HCT116 (cell line): Measurements from ENCODE around the gene VPS26A. TPM values are rescaled to one million over a fixed set of nuclear protein-coding genes. Genes with fewer than 3 reads are reported as not detected.

ENCODE experiments used
- ATAC-seq: fragments of 200-7000 bp; cut with Tn5 transposase; 2 replicates; pipeline ENCODE4 v1.9.1; 2020; ENCODE audit warnings: mild to moderate bottlenecking, moderate library complexity
- BruUV-seq: library from RNA; stranded (reverse); fragments of 400-500 nt; replicated peaks from 2 replicates; lab custom pipeline; 2021; lab: Mats Ljungman, UMichigan
- CTCF ChIA-PET: fragments of 300-600 bp; sonication (Branson Sonifier 250); formaldehyde crosslinking; loops from one replicate; lab custom pipeline; 2021; ENCODE audit warnings: antibody characterized with exemption; lab: Charles Lee
- POLR2A ChIA-PET: fragments of 300-600, 350-600 bp; sonication (Branson Sonifier 250); formaldehyde crosslinking; loops from one replicate; lab custom pipeline; 2021; ENCODE audit warnings: antibody characterized with exemption; lab: Charles Lee
- RAD21 ChIA-PET, 2 experiments: fragments of 300-600 bp; sonication (Branson Sonifier 250); formaldehyde crosslinking; loops; one replicate each; lab custom pipeline; 2023; ENCODE audit warnings: low total read pairs in 2 of 2; ENCODE audit not compliant: uncharacterized antibody in 2 of 2, unreplicated experiment in 2 of 2, low non-redundant PET in 1 of 2; lab: Charles Lee
- DNase-seq: peaks from one replicate; pipeline ENCODE4 v3.0.0-alpha.2; 2010; ENCODE audit warnings: low read depth, low spot score
- H2AFZ ChIP-seq: fragments of 200-600 bp; shearing (Covaris generic), sonication (generic); 2 replicates; pipeline ENCODE4 v1.6.1; 2017; ENCODE audit warnings: low read depth, mixed run types, mixed read lengths, antibody characterized with exemption, low read length; ENCODE audit not compliant: poor library complexity, severe bottlenecking
- H3K27ac ChIP-seq: 2 replicates; pipeline ENCODE4 v1.5.1; 2012; ENCODE audit warnings: low read depth, low read length
- H3K27me3 ChIP-seq: fragments of 200-600 bp; sonication (generic); 2 replicates; pipeline ENCODE4 v1.6.1; 2016; ENCODE audit warnings: mixed run types, low read length, mixed read lengths; ENCODE audit not compliant: insufficient read depth
- H3K36me3 ChIP-seq, 2 experiments: fragments of 200-500 bp in 1 of 2; fragments of 200-600 bp in 1 of 2; sonication (Bioruptor generic) in 1 of 2; sonication (generic) in 1 of 2; 2 replicates each; pipeline versions ENCODE4 v1.5.1 to v1.6.1; 2014 to 2016; ENCODE audit warnings: low read length in 2 of 2, inconsistent platforms in 1 of 2, mixed read lengths in 1 of 2, mixed run types in 1 of 2; ENCODE audit not compliant: insufficient read depth in 2 of 2, control insufficient read depth in 1 of 2
- H3K4me1 ChIP-seq, 2 experiments: fragments of 200-600 bp in 1 of 2; sonication (generic) in 1 of 2; 2 replicates each; pipeline versions ENCODE4 v1.5.1 to v1.6.1; 2012 to 2017; ENCODE audit warnings: low read length in 2 of 2, inconsistent platforms in 1 of 2, mild to moderate bottlenecking in 1 of 2, mixed read lengths in 1 of 2, mixed run types in 1 of 2, moderate library complexity in 1 of 2; ENCODE audit not compliant: insufficient read depth in 2 of 2, control insufficient read depth in 1 of 2
- H3K4me2 ChIP-seq: fragments of 200-600 bp; sonication (generic); 2 replicates; pipeline ENCODE4 v1.6.1; 2017; ENCODE audit warnings: mixed run types, low read length, mixed read lengths
- H3K4me3 ChIP-seq, 2 experiments: fragments of 200-600 bp in 1 of 2; sonication (generic) in 1 of 2; replicated peaks in 1 of 2; 2 replicates each; pipeline ENCODE4 v1.5.1; 2011 to 2016; ENCODE audit warnings: low read length in 2 of 2, control low read depth in 1 of 2, low read depth in 1 of 2, mild to moderate bottlenecking in 1 of 2, mixed read lengths in 1 of 2, mixed run types in 1 of 2
- H3K79me2 ChIP-seq: fragments of 200-600 bp; sonication (generic); 2 replicates; pipeline ENCODE4 v1.6.1; 2017; ENCODE audit warnings: mild to moderate bottlenecking, mixed run types, low read length, moderate library complexity, mixed read lengths; ENCODE audit not compliant: insufficient read depth
- H3K9ac ChIP-seq: fragments of 200-600 bp; sonication (generic); 2 replicates; pipeline ENCODE4 v1.6.1; 2016; ENCODE audit warnings: low read length, mixed read lengths
- H3K9me2 ChIP-seq: fragments of 200-600 bp; sonication (generic), shearing (Covaris generic); 2 replicates; pipeline ENCODE4 v1.6.1; 2017; ENCODE audit warnings: mixed run types, mild to moderate bottlenecking, moderate library complexity; ENCODE audit not compliant: insufficient read depth
- H3K9me3 ChIP-seq, 2 experiments: fragments of 200-500 bp in 1 of 2; fragments of 200-600 bp in 1 of 2; sonication (Bioruptor generic) in 1 of 2; sonication (generic) in 1 of 2; 2 replicates each; pipeline ENCODE4 v1.6.1; 2014 to 2017; ENCODE audit warnings: low read length in 2 of 2, mixed read lengths in 2 of 2, inconsistent platforms in 1 of 2, low read depth in 1 of 2, mild to moderate bottlenecking in 1 of 2, mixed run types in 1 of 2, moderate library complexity in 1 of 2; ENCODE audit not compliant: control insufficient read depth in 1 of 2, insufficient read depth in 1 of 2
- H4K20me1 ChIP-seq: fragments of 200-600 bp; sonication (generic), shearing (Covaris generic); 2 replicates; pipeline ENCODE4 v1.6.1; 2017; ENCODE audit warnings: mixed run types, mild to moderate bottlenecking, moderate library complexity; ENCODE audit not compliant: insufficient read depth
- ATF3 ChIP-seq: IDR thresholded peaks from 2 replicates; pipeline ENCODE4 v1.6.1; 2012
- CEBPB ChIP-seq: IDR thresholded peaks from 2 replicates; pipeline ENCODE4 v1.6.1; 2012; ENCODE audit warnings: low read depth
- CTCF ChIP-seq, 3 experiments: fragments of 200-600 bp in 1 of 3; sonication (generic) in 1 of 3; IDR thresholded peaks in 2 of 3; conservative IDR thresholded peaks in 1 of 3; 2 replicates each; pipeline ENCODE4 v1.5.1; 2012 to 2017; ENCODE audit warnings: low read depth in 2 of 3, low read length in 2 of 3, antibody characterized with exemption in 1 of 3, borderline replicate concordance in 1 of 3, control low read depth in 1 of 3, mild to moderate bottlenecking in 1 of 3, mixed read lengths in 1 of 3, mixed run types in 1 of 3, moderate library complexity in 1 of 3; ENCODE audit not compliant: insufficient read depth in 1 of 3
- ELF1 ChIP-seq: IDR thresholded peaks from 2 replicates; pipeline ENCODE4 v1.6.1; 2012; ENCODE audit warnings: low read depth, borderline replicate concordance
- EZH2phosphoT487 ChIP-seq: fragments of 200-600 bp; IDR thresholded peaks from 2 replicates; pipeline ENCODE4 v1.6.1; 2018; ENCODE audit warnings: antibody characterized with exemption, borderline replicate concordance
- JUND ChIP-seq: IDR thresholded peaks from 2 replicates; pipeline ENCODE4 v1.6.1; 2012
- POLR2A ChIP-seq: IDR thresholded peaks from 2 replicates; pipeline ENCODE4 v1.7.0; 2011; ENCODE audit warnings: borderline replicate concordance; ENCODE audit not compliant: insufficient read depth, insufficient read length; ENCODE audit errors: extremely low read depth
- RAD21 ChIP-seq: IDR thresholded peaks from 2 replicates; pipeline ENCODE4 v1.6.1; 2012; ENCODE audit warnings: low read depth, mild to moderate bottlenecking
- REST ChIP-seq: IDR thresholded peaks from 2 replicates; pipeline ENCODE4 v1.6.1; 2012; ENCODE audit warnings: low read depth
- SIN3A ChIP-seq: IDR thresholded peaks from 2 replicates; pipeline ENCODE4 v1.6.1; 2012; ENCODE audit warnings: low read depth
- SP1 ChIP-seq: IDR thresholded peaks from 2 replicates; pipeline ENCODE4 v1.6.1; 2012; ENCODE audit warnings: low read depth
- SRF ChIP-seq: IDR thresholded peaks from 2 replicates; pipeline ENCODE4 v1.6.1; 2012; ENCODE audit warnings: low read depth
- YY1 ChIP-seq: IDR thresholded peaks from 2 replicates; pipeline ENCODE4 v1.6.1; 2011; ENCODE audit warnings: low read length, low read depth, moderate library complexity, mild to moderate bottlenecking; ENCODE audit not compliant: insufficient replicate concordance; ENCODE audit errors: extremely low read depth
- ZBTB33 ChIP-seq: IDR thresholded peaks from 2 replicates; pipeline ENCODE4 v1.6.1; 2011; ENCODE audit warnings: mild to moderate bottlenecking, low read length, moderate library complexity; ENCODE audit not compliant: insufficient replicate concordance; ENCODE audit errors: extremely low read depth
- intact Hi-C: fragments of 100-400 bp; cut with micrococcal nuclease; formaldehyde crosslinking; loops from 2 replicates; pipeline ENCODE4 v1.10.0; 2022
- total RNA-seq: library from RNA; stranded (reverse); gene quantifications from one replicate; pipeline ENCODE4 v1.2.1, GENCODE V29; 2021; ENCODE audit not compliant: unreplicated experiment

The VPS26A gene
- total RNA-seq, 1 experiment from 2014 or later, result 65.1 TPM

GRCh38 chr10:69074532-69074931 lies 49.4 kb upstream of the VPS26A start:
- Histone ChIP-seq H3K9ac (no peak overlapping the region), H3K36me3 (no peaks in the 10 kb centered on the region), H3K27ac (no peak overlapping the region), H3K4me2 (no peak overlapping the region), H4K20me1 (no peaks in the 10 kb centered on the region), H3K9me2 (no peaks in the 10 kb centered on the region), H3K4me3 (no peak overlapping the region), H3K9me3 (no peaks in the 10 kb centered on the region), H2AFZ (no peak overlapping the region), H3K4me1 (no peaks in the 10 kb centered on the region), H3K27me3 (no peaks in the 10 kb centered on the region), H3K79me2 (no peaks in the 10 kb centered on the region)
- intact Hi-C loops, result no loop called here
- ATAC-seq (no peak), DNase-seq (no peak)
- no peak for TF ChIP-seq CTCF (IDR thresholded peaks at IDR 0.05 in 2 of 3, conservative IDR thresholded peaks at IDR 0.05 in 1 of 3; ENCODE audit: borderline replicate concordance in 1 of 3, insufficient read depth in 1 of 3, low read depth in 2 of 3, low read length in 2 of 3)
- no peak for TF ChIP-seq SP1
- no peak for TF ChIP-seq JUND
- TF ChIP-seq REST, result no peak
- TF ChIP-seq ZBTB33, result no peak
- no peak for TF ChIP-seq EZH2phosphoT487
- TF ChIP-seq SIN3A, result no peak
- no peak for TF ChIP-seq RAD21
- no peak for TF ChIP-seq SRF
- no peak for TF ChIP-seq CEBPB
- no peak for TF ChIP-seq ELF1
- no peak for TF ChIP-seq YY1
- no peak for TF ChIP-seq ATF3
- TF ChIP-seq POLR2A, result no peak
- no TSS peak for BruUV-seq
- ChIA-PET POLR2A (no interaction called here), CTCF (no interaction called here), RAD21 (no interaction called here)
